Trophoblast cell (in vitro differentiated cells and primary cell): ENCODE data around the gene FYN.

ENCODE experiments used
- DNase-seq, 2 donors: peaks; one replicate each; pipeline ENCODE4 v3.0.0-alpha.2; 2016
- H2AFZ ChIP-seq: 2 replicates; pipeline ENCODE4 v1.6.1; 2013; ENCODE audit warnings: low read length, moderate library complexity, mild to moderate bottlenecking; ENCODE audit not compliant: insufficient read depth, poor library complexity
- H2AK5ac ChIP-seq: 2 replicates; pipeline ENCODE4 v1.6.1; 2013; ENCODE audit warnings: mild to moderate bottlenecking, low read length
- H2BK120ac ChIP-seq: 2 replicates; pipeline ENCODE4 v1.6.1; 2013; ENCODE audit warnings: low read length, mild to moderate bottlenecking, moderate library complexity; ENCODE audit not compliant: insufficient read depth, poor library complexity
- H2BK12ac ChIP-seq: 2 replicates; pipeline ENCODE4 v1.6.1; 2013; ENCODE audit warnings: mild to moderate bottlenecking, low read length, moderate library complexity
- H2BK5ac ChIP-seq: 2 replicates; pipeline ENCODE4 v1.6.1; 2013; ENCODE audit warnings: low read length, low read depth, moderate library complexity, mild to moderate bottlenecking; ENCODE audit not compliant: poor library complexity
- H3K14ac ChIP-seq: 2 replicates; pipeline ENCODE4 v1.6.1; 2013; ENCODE audit warnings: mild to moderate bottlenecking, low read length
- H3K18ac ChIP-seq: 2 replicates; pipeline ENCODE4 v1.6.1; 2013; ENCODE audit warnings: mild to moderate bottlenecking, low read length
- H3K23ac ChIP-seq: 2 replicates; pipeline ENCODE4 v1.6.1; 2013; ENCODE audit warnings: low read length
- H3K27ac ChIP-seq: 2 replicates; pipeline ENCODE4 v1.5.1; 2013; ENCODE audit warnings: low read depth, mild to moderate bottlenecking, inconsistent platforms, low read length, moderate library complexity
- H3K27me3 ChIP-seq: 2 replicates; pipeline ENCODE4 v1.6.1; 2013; ENCODE audit warnings: inconsistent platforms, mild to moderate bottlenecking, low read length, moderate library complexity; ENCODE audit not compliant: insufficient read depth
- H3K36me3 ChIP-seq, 2 experiments: 1 replicate in 1 of 2; 2 replicates in 1 of 2; pipeline ENCODE4 v1.6.1; 2013; ENCODE audit warnings: low read length in 2 of 2, mild to moderate bottlenecking in 2 of 2, moderate library complexity in 1 of 2; ENCODE audit not compliant: insufficient read depth in 2 of 2, control insufficient read depth in 1 of 2
- H3K4ac ChIP-seq: 2 replicates; pipeline ENCODE4 v1.6.1; 2013; ENCODE audit warnings: low read depth, mild to moderate bottlenecking, low read length, moderate library complexity
- H3K4me1 ChIP-seq, 2 experiments: 1 replicate in 1 of 2; 2 replicates in 1 of 2; pipeline ENCODE4 v1.6.1; 2013; ENCODE audit warnings: low read length in 2 of 2, mild to moderate bottlenecking in 2 of 2, moderate library complexity in 1 of 2; ENCODE audit not compliant: insufficient read depth in 2 of 2, control insufficient read depth in 1 of 2
- H3K4me2 ChIP-seq: 2 replicates; pipeline ENCODE4 v1.6.1; 2013; ENCODE audit warnings: inconsistent platforms, mild to moderate bottlenecking, low read length, moderate library complexity
- H3K4me3 ChIP-seq: 2 replicates; pipeline ENCODE4 v1.5.1; 2013; ENCODE audit warnings: mild to moderate bottlenecking, low read depth, low read length, inconsistent platforms
- H3K79me1 ChIP-seq: one replicate; pipeline ENCODE4 v1.6.1; 2013; ENCODE audit warnings: low read length
- H3K79me2 ChIP-seq: 2 replicates; pipeline ENCODE4 v1.6.1; 2013; ENCODE audit warnings: low read length, mild to moderate bottlenecking; ENCODE audit not compliant: control insufficient read depth, insufficient read depth, poor library complexity
- H3K9ac ChIP-seq: 2 replicates; pipeline ENCODE4 v1.6.1; 2013; ENCODE audit warnings: mild to moderate bottlenecking, low read length
- H3K9me3 ChIP-seq: 2 replicates; pipeline ENCODE4 v1.6.1; 2013; ENCODE audit warnings: low read depth, mild to moderate bottlenecking, control low read depth, inconsistent platforms, low read length; ENCODE audit not compliant: insufficient read depth
- H4K12ac ChIP-seq: 2 replicates; pipeline ENCODE4 v1.6.1; 2013; ENCODE audit warnings: low read depth, mild to moderate bottlenecking, low read length, moderate library complexity
- H4K8ac ChIP-seq: 2 replicates; pipeline ENCODE4 v1.6.1; 2013; ENCODE audit warnings: low read depth, mild to moderate bottlenecking, low read length, moderate library complexity
- H4K91ac ChIP-seq: one replicate; pipeline ENCODE4 v1.6.1; 2013; ENCODE audit warnings: low read depth, mild to moderate bottlenecking, low read length, moderate library complexity
- WGBS: extraction: QIAGEN DNeasy Blood & Tissue Kit; methylation state at CpG from one replicate; pipeline ENCODE4 v1.1.7; 2013; ENCODE audit warnings: missing lambda C conversion rate; ENCODE audit not compliant: insufficient read length, insufficient coverage; ENCODE audit errors: extremely low coverage; 5-methylcytosine and 5-hydroxymethylcytosine counted together

Gene FYN

GRCh38 chr6:111846066-111846465 is 27.2 kb downstream of the FYN start:
- H3K9ac ChIP-seq: no peak overlapping the region
- no peak overlapping the region for H3K4ac ChIP-seq
- no peak overlapping the region for H2BK5ac ChIP-seq
- H2AFZ ChIP-seq: no peak overlapping the region
- no peak overlapping the region for H2BK120ac ChIP-seq
- no peak overlapping the region for H3K18ac ChIP-seq
- no peak overlapping the region for H4K8ac ChIP-seq
- H3K23ac ChIP-seq: no peak overlapping the region
- no peak overlapping the region for H4K91ac ChIP-seq
- peaks cover 22 to 24% of the 10 kb centered on the region in 2 experiments for H3K4me1 ChIP-seq
- H3K27me3 ChIP-seq: no peaks in the 10 kb centered on the region
- no peak for DNase-seq
- no CpG with 5 or more reads among the region's 4 CpGs for WGBS
- H3K4me2 ChIP-seq: no peak overlapping the region
- H3K79me1 ChIP-seq: peaks cover 17% of the 10 kb centered on the region
- H3K36me3 ChIP-seq: peaks cover 0 to 2% of the 10 kb centered on the region in 2 experiments
- H2BK12ac ChIP-seq: no peak overlapping the region
- H2AK5ac ChIP-seq: no peak overlapping the region
- peaks cover 6% of the 10 kb centered on the region for H3K79me2 ChIP-seq
- H3K4me3 ChIP-seq: no peak overlapping the region
- no peak overlapping the region for H4K12ac ChIP-seq
- H3K14ac ChIP-seq: no peak overlapping the region
- no peaks in the 10 kb centered on the region for H3K9me3 ChIP-seq
- peak overlapping the region; percentile 32 for H3K27ac ChIP-seq

GRCh38 chr6:111845441-111845871 is 27.8 kb downstream of the FYN start:
- Histone ChIP-seq H2BK12ac (peak overlapping the region; percentile 80), H2AFZ (no peak overlapping the region), H3K79me1 (peaks cover 17% of the 10 kb centered on the region), H3K23ac (no peak overlapping the region), H3K4me1 (peaks cover 22 to 24% of the 10 kb centered on the region in 2 experiments), H4K91ac (peak overlapping the region; percentile 55), H3K27ac (peak overlapping the region; percentile 71), H3K4ac (no peak overlapping the region), H3K18ac (peak overlapping the region; percentile 54), H3K79me2 (peaks cover 6% of the 10 kb centered on the region), H3K9ac (no peak overlapping the region), H2BK120ac (peak overlapping the region; percentile 52), H4K8ac (peak overlapping the region; percentile 54), H4K12ac (no peak overlapping the region), H3K14ac (no peak overlapping the region), H3K4me2 (no peak overlapping the region), H3K9me3 (no peaks in the 10 kb centered on the region), H3K4me3 (no peak overlapping the region), H2AK5ac (peak overlapping the region; percentile 21), H2BK5ac (peak overlapping the region; percentile 26), H3K36me3 (peaks cover 0 to 2% of the 10 kb centered on the region in 2 experiments), H3K27me3 (no peaks in the 10 kb centered on the region)
- WGBS: no CpG with 5 or more reads among the region's 8 CpGs
- DNase-seq: peak; percentile 54 to 69

GRCh38 chr6:111844921-111845320 is 28.3 kb downstream of the FYN start:
- Histone ChIP-seq H3K14ac (peak overlapping the region; percentile 63), H3K36me3 (peaks cover 0 to 2% of the 10 kb centered on the region in 2 experiments), H3K18ac (peak overlapping the region; percentile 63), H4K91ac (peak overlapping the region; percentile 2), H3K9ac (no peak overlapping the region), H3K27me3 (no peaks in the 10 kb centered on the region), H2AFZ (peak overlapping the region; percentile 30), H3K9me3 (no peaks in the 10 kb centered on the region), H3K4me1 (peaks cover 22 to 24% of the 10 kb centered on the region in 2 experiments), H3K4ac (no peak overlapping the region), H2AK5ac (peak overlapping the region; percentile 66), H2BK12ac (peak overlapping the region; percentile 37), H3K4me2 (no peak overlapping the region), H3K79me2 (peaks cover 6% of the 10 kb centered on the region), H3K79me1 (peaks cover 17% of the 10 kb centered on the region), H2BK120ac (no peak overlapping the region), H4K12ac (no peak overlapping the region), H3K4me3 (no peak overlapping the region), H4K8ac (peak overlapping the region; percentile 49), H3K27ac (peak overlapping the region; percentile 71), H3K23ac (no peak overlapping the region), H2BK5ac (peak overlapping the region; percentile 37)
- peak; percentile 77 to 83 for DNase-seq
- WGBS: no CpG with 5 or more reads among the region's 2 CpGs

GRCh38 chr6:111844376-111844775 is 28.9 kb downstream of the FYN start:
- Histone ChIP-seq H3K9ac (no peak overlapping the region), H4K91ac (no peak overlapping the region), H3K18ac (no peak overlapping the region), H2AFZ (no peak overlapping the region), H3K4me1 (peaks cover 22 to 24% of the 10 kb centered on the region in 2 experiments), H3K4me2 (no peak overlapping the region), H3K4ac (no peak overlapping the region), H3K23ac (no peak overlapping the region), H3K79me2 (peaks cover 6% of the 10 kb centered on the region), H2BK5ac (no peak overlapping the region), H4K12ac (no peak overlapping the region), H3K36me3 (peaks cover 0 to 2% of the 10 kb centered on the region in 2 experiments), H2BK120ac (no peak overlapping the region), H3K79me1 (peaks cover 17% of the 10 kb centered on the region), H3K14ac (no peak overlapping the region), H2BK12ac (no peak overlapping the region), H3K4me3 (no peak overlapping the region), H3K9me3 (no peaks in the 10 kb centered on the region), H3K27me3 (no peaks in the 10 kb centered on the region), H4K8ac (no peak overlapping the region), H3K27ac (no peak overlapping the region), H2AK5ac (no peak overlapping the region)
- no peak for DNase-seq
- WGBS: no CpG with 5 or more reads among the region's 4 CpGs
